Measurements from ENCODE around the gene C12orf50. TPM values are rescaled to one million over a fixed set of nuclear protein-coding genes. Genes with fewer than 3 reads are reported as not detected.

C12orf50 gene, protein sequence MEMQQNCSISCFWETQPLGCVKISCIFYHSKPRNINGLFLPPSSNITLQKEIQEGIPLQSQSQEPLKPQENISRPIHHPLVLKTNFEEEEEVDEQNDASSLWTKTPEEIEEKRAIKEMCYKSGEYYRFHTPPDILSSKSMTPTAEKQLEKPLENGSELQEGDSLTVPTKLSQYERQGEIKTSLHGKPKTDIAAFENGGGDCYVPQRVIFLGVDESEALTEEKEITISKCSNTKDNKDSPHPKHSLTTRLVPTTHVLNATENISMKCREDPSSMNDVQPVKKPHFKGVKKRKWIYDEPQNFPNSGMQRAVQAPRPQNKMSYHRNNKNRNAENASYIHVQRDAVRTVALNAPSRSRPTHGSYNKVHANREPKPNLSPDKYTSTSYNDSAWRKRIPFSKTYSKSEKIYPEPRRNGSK
- not detected for total RNA-seq

DNA sequence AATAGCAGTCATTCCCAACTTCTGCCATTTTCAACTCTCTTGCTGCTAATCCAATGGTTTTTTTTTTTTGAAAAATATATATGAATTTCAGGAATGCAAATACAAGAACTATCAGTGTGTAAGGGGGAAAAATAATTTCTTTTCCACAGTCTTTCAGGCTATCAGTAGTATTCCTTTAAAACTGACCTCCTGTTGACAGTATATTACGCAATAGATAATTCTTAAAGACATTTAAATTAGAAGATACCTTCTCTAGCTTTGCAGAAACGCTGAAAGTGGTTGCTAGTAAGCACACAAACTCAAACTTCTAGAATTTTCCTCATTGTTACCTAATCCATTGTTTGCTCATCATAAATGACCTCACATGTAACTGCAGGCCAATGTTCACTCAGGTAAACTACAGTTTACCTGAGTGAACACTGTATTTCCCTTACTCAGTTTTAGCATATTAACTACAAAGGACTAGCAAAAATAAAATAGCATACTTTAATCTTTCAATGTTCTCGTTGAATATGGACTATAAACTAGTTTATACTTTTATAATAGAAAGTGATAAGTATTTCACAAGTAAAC is at the start of gene C12orf50:
TSS of gene C12orf50 (minus strand) at position 309 of the 573 bp plus-strand sequence. CDS start 2,439 bp downstream, outside the sequence.
- CTCF ChIA-PET, result no interaction called here
- peaks cover 5% of the 10 kb centered on the region for H3K4me1 Mint-ChIP-seq (ENCODE audit: low read depth)
- POLR2A ChIA-PET, result no interaction called here
- H3K4me3 Mint-ChIP-seq, result no peak within 1 kb of the TSS
- intact Hi-C loops (cut with micrococcal nuclease), result no loop called here
- H3K36me3 Mint-ChIP-seq, result no peaks in the 10 kb centered on the region
- no peaks in the 10 kb centered on the region for H3K27me3 Mint-ChIP-seq
- H3K27ac Mint-ChIP-seq, result no peak within 1 kb of the TSS
- DNase-seq, result no peak
- H3K9me3 Mint-ChIP-seq, result no peaks in the 10 kb centered on the region

DNA sequence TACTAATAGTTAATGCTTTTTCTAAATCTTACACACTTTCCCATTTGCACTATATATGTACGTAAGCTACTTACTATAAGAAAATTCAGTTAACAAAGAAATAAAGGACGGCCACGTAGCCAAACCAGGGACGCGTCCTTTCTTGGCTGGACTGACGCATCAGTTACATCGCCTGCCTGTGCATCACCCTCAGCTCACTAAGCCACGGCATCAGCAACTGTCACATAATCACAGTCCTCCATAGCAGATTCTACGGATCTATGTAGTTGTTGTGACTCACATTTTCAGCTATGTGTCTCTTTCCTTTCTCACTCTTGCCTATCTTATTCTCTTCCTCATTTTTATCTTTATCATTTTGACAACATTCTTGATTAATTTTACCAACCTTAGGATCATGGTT is 38.1 kb upstream of the C12orf50 start:
- H3K9me3 Mint-ChIP-seq, result no peaks in the 10 kb centered on the region
- DNase-seq, result no peak
- H3K27me3 Mint-ChIP-seq, result no peaks in the 10 kb centered on the region
- CTCF ChIA-PET, result no interaction called here
- peaks cover 11% of the 10 kb centered on the region for H3K4me1 Mint-ChIP-seq (ENCODE audit: low read depth)
- H3K4me3 Mint-ChIP-seq, result no peak overlapping the region
- POLR2A ChIA-PET, result no interaction called here
- peaks cover 35% of the 10 kb centered on the region for H3K36me3 Mint-ChIP-seq
- intact Hi-C loops (cut with micrococcal nuclease), result no loop called here
- no peak overlapping the region for H3K27ac Mint-ChIP-seq

DNA sequence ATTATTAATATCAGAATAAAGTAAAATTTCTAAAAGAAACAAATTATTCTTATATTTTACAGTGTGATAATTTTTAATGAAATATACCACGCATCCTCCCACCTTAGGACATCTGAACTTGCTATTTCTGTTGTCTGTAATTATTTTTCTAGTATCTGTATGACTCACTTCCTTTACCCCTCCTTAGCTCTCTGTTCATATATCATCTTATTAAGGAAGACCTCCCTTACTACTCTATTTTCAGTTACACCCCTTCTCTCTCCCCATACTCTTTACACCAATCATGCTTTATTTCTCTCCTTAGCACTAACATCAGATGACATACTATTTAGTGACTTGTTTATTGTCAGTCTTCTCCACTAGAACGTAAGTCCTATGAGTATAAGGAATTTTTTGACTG is 34.2 kb upstream of the C12orf50 start:
- no peaks in the 10 kb centered on the region for H3K9me3 Mint-ChIP-seq
- intact Hi-C loops (cut with micrococcal nuclease), result no loop called here
- no peak for DNase-seq
- H3K4me3 Mint-ChIP-seq, result no peak overlapping the region
- no peaks in the 10 kb centered on the region for H3K27me3 Mint-ChIP-seq
- no peak overlapping the region for H3K27ac Mint-ChIP-seq
- ChIA-PET POLR2A (no interaction called here), CTCF (no interaction called here)
- H3K4me1 Mint-ChIP-seq (ENCODE audit: low read depth), result peaks cover 11% of the 10 kb centered on the region
- peaks cover 29% of the 10 kb centered on the region for H3K36me3 Mint-ChIP-seq

DNA sequence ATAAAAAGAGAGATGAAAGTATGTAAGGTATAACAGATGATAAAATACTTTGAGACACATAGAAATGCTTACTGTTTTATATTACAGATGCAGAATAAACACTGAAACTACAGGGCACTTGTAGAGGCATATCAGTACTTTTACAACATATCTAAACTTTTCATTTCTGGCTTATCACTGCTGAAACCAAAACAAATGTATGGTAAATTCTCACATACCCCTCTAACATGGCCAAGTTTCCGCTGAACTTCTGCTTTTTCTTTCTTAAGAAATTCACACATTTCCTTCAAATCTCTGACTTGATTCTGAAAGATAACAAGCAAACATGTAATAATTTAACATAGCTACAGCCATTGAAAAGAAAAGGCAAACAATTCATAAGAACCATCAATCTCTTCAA is 33.3 kb upstream of the C12orf50 start:
- ChIA-PET CTCF (interaction anchor here (0.9 kb wide), 1 partner anchor 9 kb away, joined by 3 read pairs; no protein-coding TSS in a partner anchor), POLR2A (no interaction called here)
- Mint-ChIP-seq H3K4me3 (no peak overlapping the region), H3K4me1 (ENCODE audit: low read depth) (peaks cover 11% of the 10 kb centered on the region), H3K27me3 (no peaks in the 10 kb centered on the region), H3K9me3 (no peaks in the 10 kb centered on the region), H3K27ac (no peak overlapping the region), H3K36me3 (peaks cover 36% of the 10 kb centered on the region)
- no peak for DNase-seq
- intact Hi-C loops (cut with micrococcal nuclease), result no loop called here

DNA sequence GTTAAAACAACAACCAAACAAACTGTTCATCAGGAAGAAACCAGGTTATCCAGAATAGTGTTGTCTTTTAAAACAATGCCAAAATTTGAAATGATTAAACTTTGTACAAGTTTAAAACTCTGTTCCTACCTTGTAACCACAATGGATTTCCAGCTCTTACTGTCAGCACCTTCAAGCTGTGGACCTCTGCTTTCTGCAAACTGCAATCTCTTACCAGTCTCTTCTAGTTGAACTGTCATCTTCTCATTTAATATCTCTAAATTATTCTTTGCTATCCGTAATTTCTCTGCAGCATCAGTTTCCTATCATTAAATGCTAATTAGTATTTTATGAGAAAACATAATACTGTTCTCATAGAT is 29.5 kb upstream of the C12orf50 start:
- DNase-seq, result no peak
- H3K4me3 Mint-ChIP-seq, result no peak overlapping the region
- ChIA-PET POLR2A (no interaction called here), CTCF (no interaction called here)
- H3K9me3 Mint-ChIP-seq, result no peaks in the 10 kb centered on the region
- H3K36me3 Mint-ChIP-seq, result peaks cover 35% of the 10 kb centered on the region
- H3K27me3 Mint-ChIP-seq, result no peaks in the 10 kb centered on the region
- H3K4me1 Mint-ChIP-seq (ENCODE audit: low read depth), result peaks cover 11% of the 10 kb centered on the region
- intact Hi-C loops (cut with micrococcal nuclease), result loop anchor here (10.0 kb wide), 1 partner anchor 194 kb away; no protein-coding TSS in a partner anchor
- H3K27ac Mint-ChIP-seq, result no peak overlapping the region

DNA sequence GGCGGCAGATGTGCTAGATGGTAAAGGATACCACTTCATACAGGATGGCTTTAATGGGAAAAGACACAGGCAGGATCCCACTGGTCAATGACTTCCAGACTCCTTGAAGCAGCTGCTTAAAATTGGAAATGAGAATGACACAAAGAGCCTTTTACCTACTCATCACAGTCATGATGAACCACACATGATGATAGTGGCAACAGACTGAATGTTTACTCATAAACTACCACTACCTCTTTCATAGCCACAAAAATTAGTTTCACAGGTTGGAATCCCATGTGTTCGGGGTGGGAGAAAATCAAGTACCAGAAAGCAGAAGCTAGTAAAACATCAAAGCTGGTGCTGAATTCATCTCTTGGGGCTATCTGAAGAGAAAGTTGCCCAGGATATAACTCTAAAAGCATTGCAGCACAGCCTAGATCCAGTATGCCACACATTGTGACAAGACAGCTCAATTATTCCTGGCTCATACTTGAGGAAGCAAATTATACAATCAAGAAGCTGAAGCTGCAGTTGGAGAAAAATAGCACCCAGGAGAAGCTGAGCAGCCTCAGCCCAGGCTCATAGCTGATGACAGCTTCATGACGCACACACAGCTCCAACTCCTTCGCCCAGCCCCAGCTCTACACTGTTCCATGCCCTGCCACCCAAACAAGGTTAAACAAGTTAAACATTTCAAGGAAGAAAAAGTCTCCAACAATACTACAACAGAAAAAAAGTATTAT is 29.0 kb upstream of the C12orf50 start:
- no peaks in the 10 kb centered on the region for H3K9me3 Mint-ChIP-seq
- ChIA-PET CTCF (interaction anchor here (0.6 kb wide), 1 partner anchor 1453 kb away, joined by 3 read pairs; no protein-coding TSS in a partner anchor), POLR2A (no interaction called here)
- intact Hi-C loops (cut with micrococcal nuclease), result loop anchor here (10.0 kb wide), 1 partner anchor 193 kb away; no protein-coding TSS in a partner anchor
- no peak overlapping the region for H3K27ac Mint-ChIP-seq
- no peak overlapping the region for H3K4me3 Mint-ChIP-seq
- peaks cover 7% of the 10 kb centered on the region for H3K4me1 Mint-ChIP-seq (ENCODE audit: low read depth)
- peaks cover 32% of the 10 kb centered on the region for H3K36me3 Mint-ChIP-seq
- DNase-seq, result no peak
- no peaks in the 10 kb centered on the region for H3K27me3 Mint-ChIP-seq

DNA sequence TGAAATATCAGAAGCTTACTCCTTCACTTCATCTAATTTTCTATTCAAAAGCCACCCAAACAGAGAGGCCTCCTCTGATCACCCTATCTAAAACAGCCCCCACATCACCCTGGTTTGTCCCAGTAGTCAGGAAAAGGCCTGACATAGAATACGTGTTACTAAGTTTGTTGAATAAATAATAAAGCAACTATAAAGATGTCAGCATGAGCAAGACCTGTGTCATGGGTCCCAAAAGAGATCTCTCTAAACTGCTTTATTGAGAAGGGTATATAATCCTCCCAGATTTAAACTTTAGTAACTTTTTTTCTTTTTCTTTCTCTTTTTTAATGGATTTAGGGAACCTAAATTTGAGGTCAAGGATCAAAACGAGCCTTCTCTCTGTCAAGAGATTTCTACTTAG is 27.4 kb upstream of the C12orf50 start:
- Mint-ChIP-seq H3K9me3 (no peaks in the 10 kb centered on the region), H3K4me1 (ENCODE audit: low read depth) (no peaks in the 10 kb centered on the region), H3K36me3 (peaks cover 29% of the 10 kb centered on the region), H3K27ac (no peak overlapping the region), H3K4me3 (no peak overlapping the region), H3K27me3 (no peaks in the 10 kb centered on the region)
- POLR2A ChIA-PET, result no interaction called here
- DNase-seq, result no peak
- intact Hi-C loops (cut with micrococcal nuclease), result loop anchor here (10.0 kb wide), 1 partner anchor 192 kb away; no protein-coding TSS in a partner anchor
- CTCF ChIA-PET, result no interaction called here

DNA sequence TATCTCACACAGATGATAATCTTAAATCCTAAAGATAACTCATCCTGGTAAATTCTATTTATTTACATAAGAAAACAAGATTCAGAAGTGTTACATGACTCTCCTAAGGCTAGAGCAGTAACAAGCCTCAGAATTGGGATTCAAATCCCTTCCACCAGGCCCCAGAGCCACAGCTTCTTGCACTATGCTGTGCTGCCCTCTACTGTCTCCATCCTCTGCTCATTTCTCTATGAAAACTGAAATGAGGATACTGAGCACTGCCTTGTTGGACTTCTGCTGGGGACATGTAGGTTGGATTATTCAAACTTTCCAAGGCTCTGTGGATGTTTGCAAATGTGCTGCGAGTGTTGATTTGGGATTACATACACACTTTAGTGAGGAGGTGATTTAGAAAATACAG is 23.5 kb upstream of the C12orf50 start:
- Mint-ChIP-seq H3K4me1 (ENCODE audit: low read depth) (no peaks in the 10 kb centered on the region), H3K4me3 (no peak overlapping the region), H3K27ac (no peak overlapping the region), H3K9me3 (no peaks in the 10 kb centered on the region), H3K36me3 (peaks cover 15% of the 10 kb centered on the region), H3K27me3 (no peaks in the 10 kb centered on the region)
- POLR2A ChIA-PET, result no interaction called here
- DNase-seq, result peak; percentile 29
- CTCF ChIA-PET, result no interaction called here
- intact Hi-C loops (cut with micrococcal nuclease), result loop anchor here (10.0 kb wide), 1 partner anchor 188 kb away; no protein-coding TSS in a partner anchor

DNA sequence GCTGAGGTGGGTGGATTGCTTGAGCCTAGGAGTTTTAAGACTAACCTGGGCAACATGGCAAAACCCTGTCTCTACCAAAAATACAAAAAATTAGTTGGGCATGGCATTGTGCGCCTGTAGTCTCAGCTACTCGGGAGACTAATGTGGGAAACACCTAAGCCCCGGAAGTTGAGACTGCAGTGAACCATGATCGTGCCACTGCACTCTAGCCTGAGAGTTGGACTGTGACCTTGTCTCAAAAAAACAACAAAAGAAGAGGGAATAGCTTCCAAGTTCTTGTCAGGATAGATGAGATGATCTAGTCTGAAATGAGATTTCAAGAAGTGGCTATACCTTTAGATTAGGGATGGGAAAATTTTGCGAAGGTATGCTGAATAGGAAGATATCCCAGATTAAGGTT is 14.8 kb upstream of the C12orf50 start:
- intact Hi-C loops (cut with micrococcal nuclease), result no loop called here
- H3K36me3 Mint-ChIP-seq, result peaks cover 45% of the 10 kb centered on the region
- no peak overlapping the region for H3K4me3 Mint-ChIP-seq
- H3K27me3 Mint-ChIP-seq, result no peaks in the 10 kb centered on the region
- H3K27ac Mint-ChIP-seq, result no peak overlapping the region
- DNase-seq, result no peak
- ChIA-PET POLR2A (no interaction called here), CTCF (no interaction called here)
- H3K4me1 Mint-ChIP-seq (ENCODE audit: low read depth), result peaks cover 24% of the 10 kb centered on the region
- H3K9me3 Mint-ChIP-seq, result no peaks in the 10 kb centered on the region

DNA sequence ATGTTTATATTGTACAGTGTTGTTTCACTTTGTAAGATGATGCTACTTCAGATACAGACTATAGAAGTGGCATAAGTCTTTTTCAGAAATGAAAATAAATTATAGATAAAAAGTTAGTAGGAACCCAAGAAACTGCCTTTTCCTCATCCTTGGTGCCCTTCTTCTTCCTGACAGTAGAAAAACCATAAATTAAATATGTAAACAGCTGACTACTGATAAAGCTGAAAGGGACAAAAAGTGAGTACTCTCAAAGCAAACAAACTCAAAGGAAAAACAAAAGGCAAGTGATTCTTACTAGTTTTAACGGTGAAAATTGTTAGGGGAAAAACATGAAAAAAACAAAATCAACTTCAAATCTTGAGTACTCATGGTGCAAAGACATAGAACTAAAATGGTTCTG is 8.6 kb upstream of the C12orf50 start:
- no peak overlapping the region for H3K27ac Mint-ChIP-seq
- peaks cover 21% of the 10 kb centered on the region for H3K36me3 Mint-ChIP-seq
- POLR2A ChIA-PET, result no interaction called here
- H3K4me3 Mint-ChIP-seq, result no peak overlapping the region
- peaks cover 60% of the 10 kb centered on the region for H3K4me1 Mint-ChIP-seq (ENCODE audit: low read depth)
- CTCF ChIA-PET, result interaction anchor here (0.6 kb wide), 1 partner anchor 16 kb away, joined by 3 read pairs; no protein-coding TSS in a partner anchor
- intact Hi-C loops (cut with micrococcal nuclease), result no loop called here
- H3K27me3 Mint-ChIP-seq, result no peaks in the 10 kb centered on the region
- H3K9me3 Mint-ChIP-seq, result no peaks in the 10 kb centered on the region
- no peak for DNase-seq

DNA sequence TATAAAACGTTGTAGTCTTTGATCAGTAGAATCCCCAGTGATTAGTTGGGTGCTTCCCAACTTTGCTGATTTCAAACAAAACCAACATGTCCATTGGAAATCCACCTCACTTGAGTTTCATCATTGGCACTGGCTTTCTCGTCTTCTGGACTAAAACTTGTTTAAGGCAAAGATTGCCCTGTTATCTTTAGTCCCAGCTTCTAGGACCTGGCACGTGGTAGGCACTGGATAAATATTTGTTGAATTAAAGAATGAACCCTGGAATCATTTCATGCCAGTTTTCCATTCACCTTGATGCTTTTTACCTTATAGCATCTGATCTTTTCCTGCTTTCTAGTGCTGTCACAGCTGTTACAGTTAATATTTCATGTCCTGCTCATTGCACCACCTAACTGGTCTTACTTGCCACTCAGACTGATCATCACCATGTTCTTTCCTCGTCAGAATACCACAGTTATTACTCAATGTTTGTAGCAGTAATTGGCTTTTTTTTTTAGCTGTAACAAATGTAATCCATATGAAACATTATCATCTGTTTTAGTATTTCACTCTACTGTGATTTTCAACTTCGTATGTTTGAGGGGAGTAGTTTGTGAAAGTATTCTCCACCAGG is 7.3 kb upstream of the C12orf50 start:
- no peaks in the 10 kb centered on the region for H3K27me3 Mint-ChIP-seq
- H3K4me1 Mint-ChIP-seq (ENCODE audit: low read depth), result peaks cover 54% of the 10 kb centered on the region
- no peak for DNase-seq
- H3K9me3 Mint-ChIP-seq, result no peaks in the 10 kb centered on the region
- H3K36me3 Mint-ChIP-seq, result peaks cover 21% of the 10 kb centered on the region
- ChIA-PET CTCF (no interaction called here), POLR2A (no interaction called here)
- intact Hi-C loops (cut with micrococcal nuclease), result no loop called here
- H3K4me3 Mint-ChIP-seq, result peak overlapping the region; percentile 98
- H3K27ac Mint-ChIP-seq, result no peak overlapping the region

DNA sequence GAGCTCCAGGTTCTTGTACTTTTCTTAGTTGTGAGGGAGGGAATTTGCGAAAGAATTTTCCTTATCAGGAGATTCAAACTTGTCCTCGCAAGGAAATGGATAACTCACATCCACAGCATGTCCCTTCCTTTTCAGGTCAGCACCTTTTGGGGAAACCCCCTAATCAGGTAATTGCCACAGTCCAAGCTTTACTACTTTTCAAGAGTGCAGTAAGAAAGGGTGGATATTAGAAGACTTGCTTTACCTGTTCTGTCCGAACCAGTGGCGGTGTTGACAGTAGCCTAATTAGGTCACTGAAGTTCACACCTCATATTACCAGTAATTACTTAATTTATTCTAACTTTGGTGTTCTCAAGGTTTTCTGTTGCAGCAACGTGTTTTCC is 6.7 kb upstream of the C12orf50 start:
- CTCF ChIA-PET, result interaction anchor here (0.6 kb wide), 1 partner anchor 44 kb away, joined by 3 read pairs; no protein-coding TSS in a partner anchor
- no peak for DNase-seq
- H3K4me1 Mint-ChIP-seq (ENCODE audit: low read depth), result peaks cover 50% of the 10 kb centered on the region
- peak overlapping the region; percentile 98 for H3K4me3 Mint-ChIP-seq
- intact Hi-C loops (cut with micrococcal nuclease), result loop anchor here (1.0 kb wide), 2 partner anchors 106 to 263 kb away; partner anchors contain the start of genes CEP290 and TMTC3
- H3K36me3 Mint-ChIP-seq, result peaks cover 18% of the 10 kb centered on the region
- H3K9me3 Mint-ChIP-seq, result no peaks in the 10 kb centered on the region
- POLR2A ChIA-PET, result no interaction called here
- no peaks in the 10 kb centered on the region for H3K27me3 Mint-ChIP-seq
- peak overlapping the region; percentile 94 for H3K27ac Mint-ChIP-seq
